GM04504 (cell line): Measurements from ENCODE around the gene ATP5PO.
A peak's percentile ranks its signal among the peaks of the same experiment; 100 is the strongest.

ENCODE experiments used
- DNase-seq: peaks from one replicate; pipeline ENCODE4 v3.0.0-alpha.2; 2012; ENCODE audit warnings: low read depth

Gene ATP5PO, protein sequence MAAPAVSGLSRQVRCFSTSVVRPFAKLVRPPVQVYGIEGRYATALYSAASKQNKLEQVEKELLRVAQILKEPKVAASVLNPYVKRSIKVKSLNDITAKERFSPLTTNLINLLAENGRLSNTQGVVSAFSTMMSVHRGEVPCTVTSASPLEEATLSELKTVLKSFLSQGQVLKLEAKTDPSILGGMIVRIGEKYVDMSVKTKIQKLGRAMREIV

DNA sequence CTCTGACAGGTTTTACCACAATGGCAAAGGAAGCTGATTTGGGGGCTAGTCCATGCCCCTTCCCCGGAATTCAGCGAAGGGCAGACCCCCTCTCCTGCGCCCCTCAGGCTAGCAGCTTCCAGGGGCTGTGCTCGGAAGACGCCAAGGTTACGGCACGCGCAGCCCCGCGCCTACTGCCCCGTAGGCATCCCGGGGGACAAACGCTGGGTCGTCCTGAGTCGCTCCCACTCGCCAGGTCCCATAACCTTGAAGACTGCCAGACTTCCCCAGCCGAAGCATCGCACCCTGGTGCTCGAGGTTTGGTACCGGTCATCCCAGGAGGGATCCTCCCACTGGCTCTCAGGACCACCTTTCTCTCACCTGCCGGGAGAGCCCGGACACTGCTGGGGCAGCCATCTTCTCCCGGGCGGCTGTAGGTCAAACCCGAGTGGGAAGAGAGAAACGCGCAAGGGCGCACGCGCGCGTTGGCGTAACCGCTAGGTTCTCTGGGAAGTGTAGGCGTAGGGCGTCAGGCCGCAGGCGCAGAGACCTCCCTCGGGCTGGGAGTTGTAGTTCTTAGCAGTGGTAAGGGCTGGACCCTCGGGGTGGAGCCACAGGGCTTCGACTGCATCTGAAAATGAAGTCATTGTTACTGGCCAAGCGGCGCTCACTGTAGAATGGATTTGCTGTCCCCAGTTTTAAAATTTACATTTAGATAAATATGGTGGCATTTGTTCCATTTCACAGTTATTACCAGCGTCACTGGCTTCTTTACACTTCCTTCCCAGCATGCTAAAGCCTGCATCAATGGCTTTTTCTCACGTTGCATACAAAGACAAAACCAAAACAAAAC is at the start of gene ATP5PO:
Gene ATP5PO (minus strand): TSS at position 437 of the 832 bp plus-strand sequence. CDS start 41 bp downstream, at position 396.
- DNase-seq, result peak; percentile 93

- DNase-seq, result peak; percentile 48
These were observed 49.2 kb upstream of the ATP5PO start for GRCh38 chr21:33964706-33965325.

DNA sequence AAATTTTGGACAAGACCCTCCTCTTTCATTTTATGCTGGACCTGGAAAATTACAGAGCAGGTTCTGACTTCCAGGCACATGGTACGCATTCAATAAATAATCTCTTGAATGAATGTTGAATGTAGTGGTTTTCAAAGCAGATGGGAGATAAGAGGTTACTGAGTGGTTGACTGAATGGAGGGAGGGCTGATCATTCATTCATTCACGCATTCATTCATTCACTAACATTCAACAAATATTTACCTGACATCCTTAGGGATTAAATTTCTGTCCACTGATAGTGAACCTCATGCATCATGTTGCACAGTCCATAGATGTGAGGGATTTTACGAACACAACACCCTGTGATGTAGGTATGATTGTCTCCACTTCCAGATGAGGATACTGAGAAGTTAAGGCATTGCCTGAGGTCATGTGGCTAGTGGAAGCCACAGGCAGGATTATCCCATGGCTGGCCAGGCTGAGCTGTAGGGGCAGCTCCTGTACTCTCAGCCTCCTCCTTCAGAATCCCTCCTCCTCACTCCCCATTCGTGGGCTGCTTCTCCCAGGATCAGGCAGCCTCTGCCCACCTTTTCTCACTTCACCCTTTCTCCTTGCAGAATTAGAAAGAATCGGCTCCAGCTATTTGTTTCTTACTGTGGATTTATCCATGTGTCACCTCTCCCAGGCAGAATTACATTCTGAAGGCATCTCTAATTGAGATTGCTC is 48.4 kb upstream of the ATP5PO start:
- no peak for DNase-seq

DNA sequence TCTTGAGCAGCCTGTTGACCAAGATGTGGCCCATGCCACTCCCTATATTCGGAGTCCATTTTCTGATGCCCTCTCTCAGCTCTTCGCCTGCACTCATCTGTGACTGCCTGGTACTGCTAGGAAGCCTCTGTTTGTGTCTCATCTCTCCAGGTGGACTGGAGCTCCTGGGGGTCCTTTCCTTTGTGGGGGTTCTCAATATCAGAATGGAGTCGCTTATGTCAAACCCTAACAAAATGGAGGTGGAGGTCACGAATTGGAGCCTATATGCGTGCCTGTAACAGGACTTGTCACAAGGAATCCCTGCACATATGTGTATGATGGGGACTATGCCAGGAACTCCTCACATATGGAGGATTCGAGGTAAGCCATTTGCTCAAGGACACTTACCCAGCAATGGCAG is 46.7 kb upstream of the ATP5PO start:
- DNase-seq, result no peak

- DNase-seq, result no peak
These were observed 45.5 kb upstream of the ATP5PO start for GRCh38 chr21:33961061-33961460.

DNA sequence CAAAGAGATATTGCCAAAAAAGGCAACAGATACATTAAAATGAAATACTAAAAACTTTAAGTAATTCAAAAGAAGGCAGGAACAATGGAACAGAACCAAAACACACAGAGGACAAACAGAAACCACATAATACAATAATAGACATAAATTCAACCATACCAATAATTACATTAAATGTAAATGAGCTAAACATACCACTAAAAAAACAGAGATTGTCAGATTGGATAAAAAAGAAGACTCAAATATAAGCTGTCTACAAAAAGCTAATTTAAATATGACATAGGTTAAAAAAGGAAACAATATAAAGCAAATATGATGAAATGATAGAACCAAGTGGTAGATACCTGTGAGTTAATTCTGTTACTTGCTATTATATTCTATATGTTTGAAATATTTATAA is 44.1 kb upstream of the ATP5PO start:
- DNase-seq, result no peak

GRCh38 chr21:33954395-33954794 is 38.8 kb upstream of the ATP5PO start:
- no peak for DNase-seq

DNA sequence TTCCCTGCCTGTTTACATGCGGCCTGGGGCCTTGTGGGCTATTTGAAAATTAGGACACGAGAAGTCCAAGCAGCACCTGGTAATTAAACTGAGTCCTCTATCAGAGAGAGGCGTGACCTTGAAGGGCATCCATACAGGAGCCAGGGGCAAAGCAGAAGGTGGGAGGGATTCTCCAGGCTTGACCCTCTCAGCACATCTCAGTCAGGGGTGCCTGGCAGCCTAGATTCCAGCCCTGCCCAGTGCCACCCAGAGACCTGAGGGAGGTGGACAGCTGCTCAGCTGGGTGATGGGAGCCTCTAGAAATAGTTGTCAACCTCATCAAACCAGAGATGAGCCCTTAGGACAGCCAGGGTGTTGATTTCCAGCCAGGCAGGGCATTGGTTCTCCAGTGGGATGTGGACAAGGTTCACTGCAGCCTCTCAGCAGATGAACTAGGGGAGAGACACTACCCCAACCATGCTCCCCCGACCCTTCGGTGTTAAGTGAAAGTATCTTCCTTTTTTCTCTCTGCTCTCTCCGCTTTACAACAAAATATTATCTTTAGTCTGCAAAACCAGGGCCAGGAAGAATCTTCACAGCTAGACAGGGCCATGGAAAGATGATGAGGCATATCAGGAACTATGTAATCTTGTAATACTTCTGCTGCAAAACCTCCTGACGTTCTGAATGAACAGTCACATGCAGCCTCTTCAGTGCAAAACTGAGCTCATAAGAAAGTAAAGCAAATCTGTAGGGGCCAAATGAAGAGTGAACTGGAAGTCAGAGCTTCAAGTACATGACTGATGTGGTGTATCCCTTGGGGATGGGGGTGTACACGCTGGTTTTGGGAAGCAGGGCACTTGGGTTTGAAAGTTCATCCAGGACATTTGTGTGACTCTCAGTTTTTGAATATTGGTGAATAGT is 35.9 kb upstream of the ATP5PO start:
- DNase-seq, result no peak

- no peak for DNase-seq
These were observed 35.0 kb upstream of the ATP5PO start for GRCh38 chr21:33950431-33951079.

- DNase-seq, result no peak
These were observed 34.2 kb upstream of the ATP5PO start for GRCh38 chr21:33949516-33950430.

- DNase-seq, result no peak
These were observed 33.4 kb upstream of the ATP5PO start for GRCh38 chr21:33948951-33949444.

DNA sequence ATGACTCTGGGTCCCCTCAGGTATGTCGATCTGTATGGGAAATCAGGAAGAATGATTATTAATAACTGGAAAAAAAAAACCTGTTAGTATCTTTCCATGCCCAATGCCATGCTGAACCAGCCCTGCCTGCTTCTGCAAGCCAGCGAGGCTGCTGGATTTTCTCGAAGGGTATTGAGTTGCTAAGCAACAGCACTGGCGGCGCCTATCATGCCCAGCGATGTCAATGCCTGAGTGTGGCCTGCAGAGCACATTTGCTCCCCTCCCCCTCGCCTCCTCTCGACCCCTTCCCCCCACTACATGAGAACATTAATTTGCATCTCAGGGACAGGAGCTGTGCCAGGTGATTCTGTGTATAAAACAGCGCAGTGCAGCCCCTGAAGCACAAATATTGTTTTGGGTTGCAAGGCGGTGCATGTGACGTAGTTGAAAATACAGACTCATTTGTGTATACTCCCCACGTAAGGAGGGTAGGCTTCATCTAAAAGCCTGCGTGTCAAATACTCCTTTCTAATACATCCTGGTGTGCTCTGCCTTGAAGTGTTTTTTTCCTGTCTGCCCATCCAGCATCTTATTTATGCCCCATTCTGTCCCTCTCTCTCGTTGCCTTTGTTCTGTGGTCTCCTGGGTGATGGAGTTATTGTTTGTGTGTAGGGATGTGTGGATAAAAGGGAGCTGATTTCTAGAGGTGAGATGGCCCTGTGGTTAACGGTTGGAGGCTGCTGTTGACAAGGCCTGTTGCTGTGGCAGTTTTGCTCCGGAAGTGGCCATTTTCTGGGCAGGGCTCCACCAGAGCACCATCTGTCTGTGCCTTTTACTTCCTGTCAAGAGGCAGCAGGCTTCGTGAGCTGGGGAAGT is 32.7 kb upstream of the ATP5PO start:
- no peak for DNase-seq

GRCh38 chr21:33947451-33948095 is 32.0 kb upstream of the ATP5PO start:
- peak; percentile 91 for DNase-seq

DNA sequence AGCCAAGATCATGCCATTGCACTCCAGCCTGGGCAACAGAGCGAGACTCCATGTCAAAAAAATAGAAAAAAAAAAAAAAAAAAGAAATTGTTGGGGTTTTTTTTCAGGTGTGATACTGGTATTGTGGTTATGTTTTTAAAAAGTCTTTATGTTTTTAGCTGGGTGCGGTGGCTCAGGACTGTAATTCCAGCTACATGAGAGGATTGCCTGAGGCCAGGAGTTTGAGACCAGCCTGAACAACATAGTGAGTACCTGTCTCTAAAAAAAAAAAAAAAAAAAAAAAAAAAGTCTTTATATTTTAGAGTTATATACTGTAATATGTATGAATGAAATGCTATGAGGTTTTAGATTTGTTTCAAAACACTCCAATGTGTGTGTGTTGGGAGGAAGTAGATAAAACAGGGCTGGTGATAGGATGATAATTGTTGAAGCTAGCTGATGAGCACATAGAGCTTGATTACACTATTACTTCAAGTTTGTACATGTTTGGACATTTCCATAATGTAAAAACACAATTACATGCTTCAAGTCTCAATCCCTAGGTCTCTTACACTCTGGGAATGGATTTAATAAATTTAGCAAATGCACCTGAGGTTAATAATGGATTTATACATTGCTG is 30.2 kb upstream of the ATP5PO start:
- no peak for DNase-seq

GRCh38 chr21:33944185-33944763 is 28.7 kb upstream of the ATP5PO start:
- DNase-seq, result no peak

GRCh38 chr21:33943293-33943692 is 27.7 kb upstream of the ATP5PO start:
- no peak for DNase-seq

- no peak for DNase-seq
These were observed 26.8 kb upstream of the ATP5PO start for GRCh38 chr21:33942426-33942825.
